ENCODE results near the gene FARP1.

DNA sequence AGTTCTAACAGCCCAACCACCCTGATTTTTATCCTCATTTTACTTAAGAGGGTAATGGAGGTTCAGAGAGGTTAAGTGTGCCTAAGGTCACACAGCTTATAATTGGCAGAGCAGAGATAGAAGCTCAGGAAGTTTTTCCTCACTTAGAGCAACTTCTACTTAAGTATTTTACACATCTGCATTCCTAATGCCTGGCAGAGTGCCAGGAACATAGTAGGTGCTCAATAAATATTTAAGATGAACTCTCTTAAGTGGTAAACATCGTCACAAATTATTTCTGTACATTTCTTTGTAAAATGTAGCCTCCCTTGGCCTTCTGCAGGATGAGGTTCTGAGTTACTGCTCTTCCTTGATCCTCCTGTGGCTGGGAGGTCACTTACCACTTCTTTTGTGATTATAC, 14.7 kb downstream of the FARP1 start:
- no peak for TF ChIP-seq POLR2AphosphoS5 (IDR thresholded peaks at IDR 0.05; ENCODE audit: low read depth, low read length)
- TF ChIP-seq, protein P1, sequence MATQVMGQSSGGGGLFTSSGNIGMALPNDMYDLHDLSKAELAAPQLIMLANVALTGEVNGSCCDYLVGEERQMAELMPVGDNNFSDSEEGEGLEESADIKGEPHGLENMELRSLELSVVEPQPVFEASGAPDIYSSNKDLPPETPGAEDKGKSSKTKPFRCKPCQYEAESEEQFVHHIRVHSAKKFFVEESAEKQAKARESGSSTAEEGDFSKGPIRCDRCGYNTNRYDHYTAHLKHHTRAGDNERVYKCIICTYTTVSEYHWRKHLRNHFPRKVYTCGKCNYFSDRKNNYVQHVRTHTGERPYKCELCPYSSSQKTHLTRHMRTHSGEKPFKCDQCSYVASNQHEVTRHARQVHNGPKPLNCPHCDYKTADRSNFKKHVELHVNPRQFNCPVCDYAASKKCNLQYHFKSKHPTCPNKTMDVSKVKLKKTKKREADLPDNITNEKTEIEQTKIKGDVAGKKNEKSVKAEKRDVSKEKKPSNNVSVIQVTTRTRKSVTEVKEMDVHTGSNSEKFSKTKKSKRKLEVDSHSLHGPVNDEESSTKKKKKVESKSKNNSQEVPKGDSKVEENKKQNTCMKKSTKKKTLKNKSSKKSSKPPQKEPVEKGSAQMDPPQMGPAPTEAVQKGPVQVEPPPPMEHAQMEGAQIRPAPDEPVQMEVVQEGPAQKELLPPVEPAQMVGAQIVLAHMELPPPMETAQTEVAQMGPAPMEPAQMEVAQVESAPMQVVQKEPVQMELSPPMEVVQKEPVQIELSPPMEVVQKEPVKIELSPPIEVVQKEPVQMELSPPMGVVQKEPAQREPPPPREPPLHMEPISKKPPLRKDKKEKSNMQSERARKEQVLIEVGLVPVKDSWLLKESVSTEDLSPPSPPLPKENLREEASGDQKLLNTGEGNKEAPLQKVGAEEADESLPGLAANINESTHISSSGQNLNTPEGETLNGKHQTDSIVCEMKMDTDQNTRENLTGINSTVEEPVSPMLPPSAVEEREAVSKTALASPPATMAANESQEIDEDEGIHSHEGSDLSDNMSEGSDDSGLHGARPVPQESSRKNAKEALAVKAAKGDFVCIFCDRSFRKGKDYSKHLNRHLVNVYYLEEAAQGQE (IDR thresholded peaks at IDR 0.05; ENCODE audit: insufficient read depth in 1 of 2, low read depth in 2 of 2, low read length in 2 of 2) = no peak
- no peak for TF ChIP-seq SIN3A (IDR thresholded peaks at IDR 0.05; ENCODE audit: borderline replicate concordance, insufficient read depth, low read length)
- no peak for TF ChIP-seq TAF1 (IDR thresholded peaks at IDR 0.05; ENCODE audit: borderline replicate concordance, insufficient read depth, low read length)
- TF ChIP-seq FOXP2 (optimal IDR thresholded peaks at IDR 0.05; ENCODE audit: borderline replicate concordance, extremely low read depth, extremely low read length, insufficient read depth) = no peak

Data from PFSK-1 (cell line).